KMS-11 (cell line): Measurements from ENCODE around the gene LMAN1L.

Experiments
- H2AFZ ChIP-seq: fragments of 200-600 bp; sonication (generic); 2 replicates; pipeline ENCODE4 v1.6.1; 2016; ENCODE audit warnings: antibody characterized with exemption, mixed run types, low read depth
- H3K27ac ChIP-seq: fragments of 200-600 bp; sonication (generic); 2 replicates; pipeline ENCODE4 v1.6.1; 2016; ENCODE audit warnings: mild to moderate bottlenecking, mixed run types
- H3K27me3 ChIP-seq: fragments of 200-600 bp; sonication (generic); 2 replicates; pipeline ENCODE4 v1.6.1; 2017; ENCODE audit warnings: mild to moderate bottlenecking, low read depth, mixed run types, moderate library complexity; ENCODE audit not compliant: insufficient read depth
- H3K36me3 ChIP-seq: fragments of 200-600 bp; sonication (generic); 2 replicates; pipeline ENCODE4 v1.6.1; 2017; ENCODE audit warnings: mild to moderate bottlenecking, mixed run types; ENCODE audit not compliant: insufficient read depth
- H3K4me1 ChIP-seq: fragments of 200-600 bp; sonication (generic); 2 replicates; pipeline ENCODE4 v1.6.1; 2016; ENCODE audit warnings: mild to moderate bottlenecking, low read depth, mixed run types; ENCODE audit not compliant: poor library complexity, severe bottlenecking
- H3K4me2 ChIP-seq: fragments of 200-600 bp; sonication (generic); 2 replicates; pipeline ENCODE4 v1.7.0; 2016; ENCODE audit warnings: mild to moderate bottlenecking, mixed run types
- H3K4me3 ChIP-seq: fragments of 200-600 bp; sonication (generic); IDR thresholded peaks from 2 replicates; pipeline ENCODE4 v1.6.1; 2017; ENCODE audit warnings: low read depth, low read length, mixed read lengths; ENCODE audit not compliant: insufficient read depth
- H3K79me2 ChIP-seq: fragments of 200-600 bp; sonication (generic); 2 replicates; pipeline ENCODE4 v1.6.1; 2016; ENCODE audit warnings: low read depth, mixed run types; ENCODE audit not compliant: insufficient read depth
- H3K9ac ChIP-seq: fragments of 200-600 bp; sonication (generic); 2 replicates; pipeline ENCODE4 v1.6.1; 2016; ENCODE audit warnings: mild to moderate bottlenecking, mixed run types
- H4K20me1 ChIP-seq: fragments of 200-600 bp; sonication (generic); 2 replicates; pipeline ENCODE4 v1.6.1; 2016; ENCODE audit warnings: mild to moderate bottlenecking, mixed run types; ENCODE audit not compliant: insufficient read depth
- CTCF ChIP-seq: fragments of 200-600 bp; sonication (generic); conservative IDR thresholded peaks from 2 replicates; pipeline ENCODE4 v1.6.1; 2017; ENCODE audit warnings: low read depth, mild to moderate bottlenecking, antibody characterized with exemption, low read length, moderate library complexity, mixed read lengths

The LMAN1L gene

GRCh38 chr15:74821091-74821789 is 8.6 kb downstream of the LMAN1L start:
- no peaks in the 10 kb centered on the region for H3K79me2 ChIP-seq
- H3K36me3 ChIP-seq: no peaks in the 10 kb centered on the region
- peaks cover 76% of the 10 kb centered on the region for H3K27me3 ChIP-seq
- no peaks in the 10 kb centered on the region for H4K20me1 ChIP-seq
- no peak for TF ChIP-seq CTCF
- H3K9ac ChIP-seq: no peak overlapping the region
- H2AFZ ChIP-seq: no peak overlapping the region
- no peak overlapping the region for H3K27ac ChIP-seq
- H3K4me3 ChIP-seq: no peak overlapping the region
- no peak overlapping the region for H3K4me2 ChIP-seq
- H3K4me1 ChIP-seq: no peaks in the 10 kb centered on the region

- no peak for TF ChIP-seq CTCF
- no peak overlapping the region for H3K4me2 ChIP-seq
- no peak overlapping the region for H3K4me3 ChIP-seq
- H3K4me1 ChIP-seq: no peaks in the 10 kb centered on the region
- H3K27ac ChIP-seq: no peak overlapping the region
- H3K9ac ChIP-seq: no peak overlapping the region
- H3K79me2 ChIP-seq: no peaks in the 10 kb centered on the region
- no peaks in the 10 kb centered on the region for H4K20me1 ChIP-seq
- H3K36me3 ChIP-seq: no peaks in the 10 kb centered on the region
- peaks cover 79% of the 10 kb centered on the region for H3K27me3 ChIP-seq
- H2AFZ ChIP-seq: no peak overlapping the region
Observed at GRCh38 chr15:74821790-74822158, 9.1 kb downstream of the LMAN1L start.

- H3K79me2 ChIP-seq: no peaks in the 10 kb centered on the region
- H3K27ac ChIP-seq: no peak overlapping the region
- H3K4me3 ChIP-seq: no peak overlapping the region
- no peaks in the 10 kb centered on the region for H4K20me1 ChIP-seq
- no peaks in the 10 kb centered on the region for H3K36me3 ChIP-seq
- no peak overlapping the region for H3K9ac ChIP-seq
- TF ChIP-seq CTCF: no peak
- no peak overlapping the region for H2AFZ ChIP-seq
- no peak overlapping the region for H3K4me2 ChIP-seq
- H3K4me1 ChIP-seq: no peaks in the 10 kb centered on the region
- peaks cover 79% of the 10 kb centered on the region for H3K27me3 ChIP-seq
Observed at GRCh38 chr15:74822233-74822632, 9.6 kb downstream of the LMAN1L start.

GRCh38 chr15:74823324-74823723 is 10.7 kb downstream of the LMAN1L start:
- Histone ChIP-seq H3K36me3 (no peaks in the 10 kb centered on the region), H3K79me2 (no peaks in the 10 kb centered on the region), H4K20me1 (no peaks in the 10 kb centered on the region), H3K27ac (no peak overlapping the region), H3K4me3 (no peak overlapping the region), H2AFZ (no peak overlapping the region), H3K4me1 (no peaks in the 10 kb centered on the region), H3K27me3 (peaks cover 79% of the 10 kb centered on the region), H3K9ac (no peak overlapping the region), H3K4me2 (no peak overlapping the region)
- TF ChIP-seq CTCF: no peak
